ENCODE results near the gene ESR1.

GRCh38 chr6:152143359-152143758 is 335.9 kb downstream of the ESR1 start:
- TF ChIP-seq CTCF (conservative IDR thresholded peaks at IDR 0.05) (no peak), ZFX (IDR thresholded peaks at IDR 0.05) (no peak)

Data from C4-2B (cell line).